ENCODE data around the gene FILIP1L. TPM values are rescaled to one million over a fixed set of nuclear protein-coding genes. Genes with fewer than 3 reads are reported as not detected.

Gene FILIP1L
- total and polyA plus RNA-seq, 2 donors (not counting 1 experiment from before 2014, with no cell fraction given), result 0.32 to 0.48 TPM

GRCh38 chr3:99933971-99934750 lies 180.1 kb downstream of the FILIP1L start:
- no peaks in the 10 kb centered on the region for H3K27me3 Mint-ChIP-seq
- H3K4me3 ChIP-seq (ENCODE audit: control extremely low read depth in 1 of 5, extremely low read depth in 1 of 5, insufficient read depth in 1 of 5, low read depth in 2 of 5, low read length in 4 of 5), result no peak overlapping the region
- H3K9ac ChIP-seq (ENCODE audit: low read length), result no peak overlapping the region
- ChIA-PET CTCF (no interaction called here), POLR2A (no interaction called here)
- intact Hi-C loops (cut with micrococcal nuclease), result no loop called here
- H3K4me2 ChIP-seq (replicated peaks; ENCODE audit: low read depth, low read length, poor library complexity, severe bottlenecking), result no peak overlapping the region
- H2AFZ ChIP-seq (ENCODE audit: insufficient read depth, low read depth, low read length, poor library complexity, severe bottlenecking), result no peak overlapping the region
- ATAC-seq (ENCODE audit: low read depth), result no peak
- H3K27me3 ChIP-seq (replicated peaks in 1 of 4; ENCODE audit: control extremely low read depth in 1 of 4, control insufficient read depth in 3 of 4, insufficient read depth in 4 of 4, low read length in 3 of 4), result no peaks in the 10 kb centered on the region
- 100% methylated on average over 4 of the region's 5 CpGs for WGBS (ENCODE audit: insufficient coverage)
- no peak overlapping the region for H3K27ac Mint-ChIP-seq
- no peaks in the 10 kb centered on the region for H3K9me3 Mint-ChIP-seq (ENCODE audit: insufficient read depth)
- no peaks in the 10 kb centered on the region for H3K36me3 ChIP-seq (replicated peaks in 1 of 2; ENCODE audit: control extremely low read depth in 1 of 2, control insufficient read depth in 1 of 2, extremely low read depth in 1 of 2, insufficient read depth in 2 of 2, low read length in 1 of 2)
- H3K4me3 Mint-ChIP-seq, result no peak overlapping the region
- no peak overlapping the region for H3K27ac ChIP-seq (ENCODE audit: low read length in 2 of 2)
- no peak for DNase-seq
- H3K4me1 Mint-ChIP-seq, result peaks cover 22% of the 10 kb centered on the region
- TF ChIP-seq EZH2 (IDR thresholded peaks at IDR 0.05; ENCODE audit: borderline replicate concordance, insufficient read depth, low read depth, low read length, poor library complexity, severe bottlenecking), result no peak
- TF ChIP-seq CTCF (IDR thresholded peaks at IDR 0.05), result no peak
- H3K4me1 ChIP-seq (ENCODE audit: control insufficient read depth in 2 of 2, insufficient read depth in 2 of 2, low read length in 2 of 2), result peaks cover 12 to 14% of the 10 kb centered on the region in 2 donors
- H3K9me3 ChIP-seq (ENCODE audit: control extremely low read depth in 1 of 3, control insufficient read depth in 2 of 3, insufficient read depth in 1 of 3, low read length in 2 of 3), result no peaks in the 10 kb centered on the region
- H3K79me2 ChIP-seq (ENCODE audit: control insufficient read depth, insufficient read depth, low read length), result no peaks in the 10 kb centered on the region
- no peaks in the 10 kb centered on the region for H4K20me1 ChIP-seq (ENCODE audit: control insufficient read depth, insufficient read depth, low read length, poor library complexity, severe bottlenecking)

DNA sequence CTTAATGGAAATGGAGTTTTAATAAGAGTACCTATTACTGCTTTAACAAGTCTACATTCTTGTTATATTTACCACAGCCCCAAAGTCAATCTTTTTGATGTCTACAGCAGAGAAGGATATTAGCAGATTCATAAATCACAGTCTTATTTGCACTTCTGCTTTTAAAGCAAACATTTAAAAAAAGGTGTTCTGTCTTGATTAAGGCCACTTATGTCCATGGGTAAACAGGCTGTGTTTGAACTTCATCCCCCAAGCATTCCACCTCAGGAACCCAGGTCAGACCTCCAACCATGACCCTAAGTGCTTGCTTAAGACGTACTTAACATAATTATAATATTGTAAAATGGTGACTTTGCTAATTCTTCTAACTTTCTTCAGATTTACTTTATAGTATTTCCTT lies 183.2 kb downstream of the FILIP1L start:
- Histone ChIP-seq H3K79me2 (ENCODE audit: control insufficient read depth, insufficient read depth, low read length) (no peaks in the 10 kb centered on the region), H3K27ac (ENCODE audit: low read length in 2 of 2) (no peak overlapping the region), H2AFZ (ENCODE audit: insufficient read depth, low read depth, low read length, poor library complexity, severe bottlenecking) (no peak overlapping the region), H3K9ac (ENCODE audit: low read length) (no peak overlapping the region), H3K27me3 (replicated peaks in 1 of 4; ENCODE audit: control extremely low read depth in 1 of 4, control insufficient read depth in 3 of 4, insufficient read depth in 4 of 4, low read length in 3 of 4) (no peaks in the 10 kb centered on the region), H3K4me2 (replicated peaks; ENCODE audit: low read depth, low read length, poor library complexity, severe bottlenecking) (no peak overlapping the region), H3K9me3 (ENCODE audit: control extremely low read depth in 1 of 3, control insufficient read depth in 2 of 3, insufficient read depth in 1 of 3, low read length in 2 of 3) (no peaks in the 10 kb centered on the region), H3K36me3 (replicated peaks in 1 of 2; ENCODE audit: control extremely low read depth in 1 of 2, control insufficient read depth in 1 of 2, extremely low read depth in 1 of 2, insufficient read depth in 2 of 2, low read length in 1 of 2) (no peaks in the 10 kb centered on the region), H3K4me3 (ENCODE audit: control extremely low read depth in 1 of 5, extremely low read depth in 1 of 5, insufficient read depth in 1 of 5, low read depth in 2 of 5, low read length in 4 of 5) (no peak overlapping the region), H4K20me1 (ENCODE audit: control insufficient read depth, insufficient read depth, low read length, poor library complexity, severe bottlenecking) (no peaks in the 10 kb centered on the region), H3K4me1 (ENCODE audit: control insufficient read depth in 2 of 2, insufficient read depth in 2 of 2, low read length in 2 of 2) (no peaks in the 10 kb centered on the region)
- no peak overlapping the region for H3K27ac Mint-ChIP-seq
- WGBS (ENCODE audit: insufficient coverage), result no CpG with 5 or more reads among the region's 1 CpG
- ChIA-PET POLR2A (no interaction called here), CTCF (no interaction called here)
- peaks cover 1% of the 10 kb centered on the region for H3K4me1 Mint-ChIP-seq
- no peaks in the 10 kb centered on the region for H3K27me3 Mint-ChIP-seq
- TF ChIP-seq EZH2 (IDR thresholded peaks at IDR 0.05; ENCODE audit: borderline replicate concordance, insufficient read depth, low read depth, low read length, poor library complexity, severe bottlenecking) (no peak), CTCF (IDR thresholded peaks at IDR 0.05) (no peak)
- H3K9me3 Mint-ChIP-seq (ENCODE audit: insufficient read depth), result no peaks in the 10 kb centered on the region
- intact Hi-C loops (cut with micrococcal nuclease), result no loop called here
- H3K4me3 Mint-ChIP-seq, result no peak overlapping the region
- no peak for DNase-seq
- no peak for ATAC-seq (ENCODE audit: low read depth)

Data from B cell (primary cell).